Activated CD8-positive, alpha-beta T cell treated with anti-CD3 and anti-CD28 coated beads, Interleukin-2, amount 10 ng/mL, durations not matched to agents 7 days and 5 days (primary cell): ENCODE results near the gene ADSS1. TPM values are rescaled to one million over a fixed set of nuclear protein-coding genes. Genes with fewer than 3 reads are reported as not detected.
A peak's percentile ranks its signal among the peaks of the same experiment; 100 is the strongest.

Experiments used
- ATAC-seq: fragments of 150-1000 bp; cut with Tn5 transposase; one replicate; pipeline ENCODE4 v1.10.0; 2021; ENCODE audit warnings: moderate library complexity
- CTCF ChIA-PET: fragments of 350-600 bp; sonication (Branson Sonifier 250); formaldehyde crosslinking; loops from one replicate; lab custom pipeline; 2021; ENCODE audit warnings: antibody characterized with exemption; lab: Charles Lee
- POLR2A ChIA-PET: fragments of 350-600 bp; sonication (Branson Sonifier 250); formaldehyde crosslinking; loops from one replicate; lab custom pipeline; 2021; ENCODE audit warnings: antibody characterized with exemption; lab: Charles Lee
- DNase-seq: peaks from one replicate; pipeline ENCODE4 v3.0.0-alpha.2; 2020
- H3K27ac Mint-ChIP-seq: one replicate; pipeline ENCODE4 v1.8.0; 2021; ENCODE audit warnings: mild to moderate bottlenecking, mixed read lengths
- H3K27me3 Mint-ChIP-seq: one replicate; pipeline ENCODE4 v1.8.0; 2021; ENCODE audit warnings: low read depth, mixed read lengths
- H3K36me3 Mint-ChIP-seq: one replicate; pipeline ENCODE4 v1.8.0; 2021; ENCODE audit warnings: low read depth, mixed read lengths
- H3K4me1 Mint-ChIP-seq: one replicate; pipeline ENCODE4 v1.8.0; 2021; ENCODE audit warnings: low read depth, mixed read lengths
- H3K4me3 Mint-ChIP-seq: one replicate; pipeline ENCODE4 v1.8.0; 2021; ENCODE audit warnings: mild to moderate bottlenecking, mixed read lengths
- H3K9me3 Mint-ChIP-seq: one replicate; pipeline ENCODE4 v1.8.0; 2022; ENCODE audit warnings: mixed read lengths; ENCODE audit not compliant: insufficient read depth
- total RNA-seq, 2 experiments: library from RNA; stranded (reverse); gene quantifications; one replicate each; pipeline ENCODE4 v1.2.3, GENCODE V29; 2021

ADSS1 gene
- total RNA-seq, 2 experiments from 2014 or later: 1.8 TPM

DNA sequence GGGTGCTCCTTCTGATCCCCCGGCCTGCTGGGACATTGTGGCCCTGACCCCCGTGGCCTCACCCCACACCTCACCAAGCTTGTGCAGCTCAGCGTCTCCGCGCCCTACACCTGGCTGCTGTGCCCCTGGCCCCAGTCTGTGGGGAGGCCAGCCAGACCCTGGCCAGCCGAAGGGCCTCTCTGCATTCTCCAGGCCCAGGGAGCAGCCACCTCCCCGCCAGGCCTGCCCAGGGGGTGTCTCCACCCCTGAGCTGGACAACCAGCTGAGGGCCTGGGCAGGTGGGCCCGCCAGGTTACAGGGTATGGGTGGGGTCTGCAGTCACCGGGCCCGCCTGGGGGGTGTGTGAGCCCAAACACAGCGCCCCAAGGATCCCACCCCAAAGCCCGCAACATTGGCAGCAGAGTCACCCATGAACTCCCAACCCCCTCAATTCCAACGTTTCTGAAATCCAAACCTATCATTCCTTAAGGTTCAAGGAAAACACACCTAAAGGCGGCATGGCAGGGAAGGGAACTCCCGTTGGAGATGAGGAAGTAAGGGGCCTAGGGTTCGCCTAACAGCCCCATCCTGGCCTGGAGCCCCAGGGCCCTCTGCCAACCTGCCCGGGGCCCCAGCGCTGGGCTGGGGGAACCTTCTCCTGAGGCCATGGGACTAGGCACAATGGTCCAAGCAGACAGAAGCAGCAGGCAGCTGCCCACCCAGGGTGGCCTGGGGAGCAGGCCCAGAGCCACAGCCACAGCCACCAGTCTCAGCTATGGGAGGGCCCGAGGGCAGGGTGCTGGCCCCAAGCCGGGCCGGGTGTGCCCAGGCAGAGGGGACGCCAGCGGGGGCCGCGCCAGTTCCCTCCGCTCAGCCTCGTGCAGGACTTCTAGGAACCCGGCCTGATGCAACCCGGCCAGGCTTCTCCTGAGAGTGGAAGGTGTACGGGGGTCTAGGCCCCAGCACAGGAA, 63.0 kb downstream of the ADSS1 start:
- ChIA-PET POLR2A (no interaction called here), CTCF (no interaction called here)
- no peak overlapping the region for H3K4me3 Mint-ChIP-seq
- H3K9me3 Mint-ChIP-seq: no peaks in the 10 kb centered on the region
- H3K27me3 Mint-ChIP-seq: no peaks in the 10 kb centered on the region
- no peak for DNase-seq
- H3K4me1 Mint-ChIP-seq: peaks cover 23% of the 10 kb centered on the region
- no peak for ATAC-seq
- H3K27ac Mint-ChIP-seq: peak overlapping the region; percentile 34
- H3K36me3 Mint-ChIP-seq: peaks cover 10% of the 10 kb centered on the region

DNA sequence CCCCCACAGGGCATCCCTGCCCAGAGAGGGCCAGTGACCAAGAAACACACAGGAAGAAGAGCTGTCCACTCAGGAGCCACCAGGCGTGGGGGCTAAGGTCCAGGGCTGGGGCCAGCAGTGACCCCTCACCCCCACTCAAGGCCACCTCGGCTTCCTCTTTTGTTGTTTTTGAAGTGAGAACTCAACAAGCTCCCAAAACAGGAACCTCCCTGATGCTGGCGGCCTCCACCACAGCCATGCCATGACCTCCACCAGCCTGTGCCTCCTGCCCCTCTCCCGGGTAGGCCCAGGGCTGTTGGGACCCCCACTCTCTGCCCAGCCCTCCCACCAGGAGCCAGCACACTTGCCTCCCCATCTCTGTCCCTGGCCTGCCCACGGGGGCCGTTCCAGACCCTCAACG, 63.7 kb downstream of the ADSS1 start:
- Mint-ChIP-seq H3K27me3 (no peaks in the 10 kb centered on the region), H3K36me3 (peaks cover 10% of the 10 kb centered on the region), H3K9me3 (no peaks in the 10 kb centered on the region), H3K27ac (no peak overlapping the region), H3K4me3 (no peak overlapping the region), H3K4me1 (peaks cover 25% of the 10 kb centered on the region)
- CTCF ChIA-PET: no interaction called here
- no peak for ATAC-seq
- DNase-seq: no peak
- POLR2A ChIA-PET: no interaction called here

DNA sequence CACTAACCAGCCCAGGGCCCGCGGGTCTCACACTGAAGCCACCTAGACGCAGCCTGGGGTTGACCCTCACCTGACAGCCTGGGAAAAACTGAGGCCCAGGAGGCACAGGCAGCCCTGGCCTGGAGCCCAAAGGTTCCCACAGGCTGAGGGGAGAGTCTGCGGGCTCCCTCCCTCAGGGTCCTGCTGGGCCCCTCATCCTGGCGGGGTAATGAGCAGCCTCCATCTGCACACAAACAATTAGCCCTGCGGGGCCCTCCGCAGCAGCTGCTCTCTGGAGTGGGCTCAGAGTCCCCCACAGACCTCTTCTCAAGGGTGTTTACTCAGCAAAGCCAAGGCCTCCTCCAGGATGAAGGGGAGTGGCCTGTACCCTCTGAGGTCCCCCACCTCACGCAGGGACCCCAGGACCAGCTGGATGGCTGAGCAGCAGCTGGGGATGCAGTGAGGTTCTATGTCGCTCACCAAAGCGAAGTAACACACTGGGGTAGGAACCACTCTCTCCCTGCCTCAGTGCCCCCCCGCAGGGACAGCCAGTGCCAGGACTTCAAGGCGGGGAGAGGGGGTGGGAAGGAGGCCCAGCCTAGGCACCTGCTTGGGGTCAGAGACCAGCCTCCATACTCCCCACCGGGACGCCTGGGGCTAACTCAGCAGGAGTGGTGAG, 64.3 kb downstream of the ADSS1 start:
- no peaks in the 10 kb centered on the region for H3K9me3 Mint-ChIP-seq
- H3K27me3 Mint-ChIP-seq: no peaks in the 10 kb centered on the region
- peaks cover 10% of the 10 kb centered on the region for H3K36me3 Mint-ChIP-seq
- no peak overlapping the region for H3K4me3 Mint-ChIP-seq
- peaks cover 30% of the 10 kb centered on the region for H3K4me1 Mint-ChIP-seq
- ChIA-PET CTCF (no interaction called here), POLR2A (no interaction called here)
- ATAC-seq: no peak
- no peak overlapping the region for H3K27ac Mint-ChIP-seq
- DNase-seq: no peak

DNA sequence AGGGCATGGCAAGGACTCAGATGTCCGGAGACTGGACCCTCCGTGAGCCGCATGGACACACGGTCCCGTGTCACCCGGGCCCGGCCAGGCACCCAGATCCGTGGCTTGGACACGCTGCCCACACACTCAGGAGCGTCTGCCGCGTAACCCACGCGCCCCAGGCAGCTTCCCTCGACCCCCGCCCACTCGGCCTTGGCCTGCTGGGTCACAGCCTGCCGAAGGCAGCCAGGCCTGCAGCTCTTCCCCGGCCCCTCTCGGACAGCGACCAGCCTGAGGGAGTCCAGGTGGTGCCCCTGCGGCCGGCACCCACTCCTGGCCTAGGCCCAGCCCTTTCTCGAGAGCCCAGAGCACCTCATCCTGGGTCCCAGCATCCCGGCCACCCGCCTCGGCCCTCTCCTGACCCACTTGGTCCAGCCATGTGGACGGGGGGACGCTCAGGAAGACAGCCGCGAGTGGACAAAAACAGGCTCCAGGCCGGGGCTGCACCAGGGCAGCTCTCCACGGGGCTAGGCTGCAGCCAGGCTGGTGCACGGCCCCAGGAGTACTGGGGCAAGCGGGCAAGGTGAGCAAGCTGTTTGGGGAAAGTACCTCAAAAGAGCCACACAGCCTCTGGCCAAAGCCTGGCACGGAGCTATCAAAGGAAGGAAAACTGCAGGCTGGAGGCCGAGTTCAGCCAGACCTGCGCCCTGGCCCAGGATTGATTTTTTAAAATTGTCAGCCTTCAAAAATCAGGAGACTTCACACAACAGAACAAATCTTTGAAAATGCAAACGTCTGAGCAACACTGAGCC, 65.0 kb downstream of the ADSS1 start:
- Mint-ChIP-seq H3K27me3 (no peaks in the 10 kb centered on the region), H3K4me1 (peaks cover 38% of the 10 kb centered on the region), H3K9me3 (no peaks in the 10 kb centered on the region), H3K4me3 (no peak overlapping the region), H3K36me3 (peaks cover 13% of the 10 kb centered on the region), H3K27ac (no peak overlapping the region)
- ChIA-PET CTCF (no interaction called here), POLR2A (no interaction called here)
- ATAC-seq: no peak
- no peak for DNase-seq

DNA sequence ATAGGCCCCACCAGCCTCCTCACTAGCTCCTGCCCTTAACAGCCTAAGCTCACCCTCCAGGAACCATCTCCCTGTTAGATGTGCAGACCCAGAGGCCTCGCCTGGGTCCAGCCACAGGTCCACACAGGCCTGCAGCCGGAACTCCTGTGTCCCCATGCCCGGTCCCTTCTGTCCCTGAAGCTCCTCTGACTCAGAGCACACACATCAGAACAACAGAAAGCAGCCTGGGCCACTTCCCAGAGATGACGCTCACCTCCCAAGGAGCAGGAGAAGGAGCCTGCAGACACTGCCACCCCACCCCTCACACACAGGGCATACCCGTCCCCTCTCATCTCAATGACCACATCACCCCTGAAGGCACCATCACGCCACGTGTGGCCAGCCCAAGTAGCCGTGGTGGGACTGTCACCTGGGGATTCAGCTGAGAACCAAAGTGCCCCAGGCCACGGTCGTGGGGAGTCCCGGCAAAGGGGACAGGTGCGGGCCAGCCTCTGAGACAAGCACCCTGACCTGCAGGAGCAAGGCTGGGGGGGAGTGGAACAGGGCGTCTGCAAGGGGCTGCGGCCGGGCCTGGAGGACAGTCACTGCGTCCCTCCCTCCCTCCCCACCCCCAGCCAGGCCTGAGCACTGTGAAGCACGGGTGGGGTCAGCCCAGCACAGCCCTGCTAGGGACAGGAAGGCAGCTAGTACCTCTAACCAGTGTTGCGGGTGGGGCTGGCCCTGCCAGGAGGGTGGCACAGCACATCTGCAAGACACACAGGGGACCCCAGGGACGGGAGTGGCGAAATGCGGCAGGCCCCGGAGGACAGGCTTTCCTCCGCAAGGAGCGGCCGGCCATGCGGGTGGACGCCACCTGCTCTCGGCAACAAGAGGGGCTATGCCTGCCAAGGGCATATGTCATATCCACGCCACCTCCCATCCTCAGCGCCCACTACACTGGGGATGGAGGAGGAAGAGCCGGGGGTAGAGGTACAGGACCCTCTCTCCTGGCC, 66.0 kb downstream of the ADSS1 start:
- ChIA-PET CTCF (no interaction called here), POLR2A (no interaction called here)
- H3K27ac Mint-ChIP-seq: no peak overlapping the region
- ATAC-seq (no peak), DNase-seq (no peak)
- H3K27me3 Mint-ChIP-seq: no peaks in the 10 kb centered on the region
- no peaks in the 10 kb centered on the region for H3K9me3 Mint-ChIP-seq
- H3K4me3 Mint-ChIP-seq: no peak overlapping the region
- peaks cover 45% of the 10 kb centered on the region for H3K4me1 Mint-ChIP-seq
- H3K36me3 Mint-ChIP-seq: peaks cover 18% of the 10 kb centered on the region

DNA sequence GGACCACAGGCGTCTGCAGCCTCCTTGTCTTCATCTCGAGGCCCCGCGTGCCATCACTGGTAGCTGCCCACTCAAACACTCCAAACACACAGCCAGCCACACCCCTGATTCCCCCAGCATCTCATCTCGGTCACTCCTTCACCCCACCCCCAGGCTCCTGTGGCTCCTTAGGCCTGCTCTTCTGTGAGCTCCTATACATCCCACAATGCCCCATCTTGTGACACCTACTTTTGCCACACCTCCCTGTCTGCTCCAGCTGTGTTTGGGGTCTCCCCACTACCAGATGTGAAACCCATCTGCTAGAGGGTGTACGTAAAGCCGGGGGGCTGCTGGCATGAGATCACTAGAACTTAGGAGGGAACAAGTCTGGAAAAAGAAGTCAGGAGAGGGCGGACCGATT, 67.4 kb downstream of the ADSS1 start:
- Mint-ChIP-seq H3K4me1 (peaks cover 45% of the 10 kb centered on the region), H3K36me3 (peaks cover 18% of the 10 kb centered on the region), H3K27ac (no peak overlapping the region), H3K27me3 (no peaks in the 10 kb centered on the region), H3K4me3 (no peak overlapping the region), H3K9me3 (no peaks in the 10 kb centered on the region)
- ChIA-PET POLR2A (interaction anchor here (0.8 kb wide), 1 partner anchor 10 kb away, joined by 4 read pairs; no protein-coding TSS in a partner anchor), CTCF (interaction anchor here (0.9 to 1.4 kb wide), 3 partner anchors 21 to 34 kb away, joined by 3 to 5 read pairs (median 4); no protein-coding TSS in a partner anchor)
- DNase-seq: no peak
- ATAC-seq: no peak

DNA sequence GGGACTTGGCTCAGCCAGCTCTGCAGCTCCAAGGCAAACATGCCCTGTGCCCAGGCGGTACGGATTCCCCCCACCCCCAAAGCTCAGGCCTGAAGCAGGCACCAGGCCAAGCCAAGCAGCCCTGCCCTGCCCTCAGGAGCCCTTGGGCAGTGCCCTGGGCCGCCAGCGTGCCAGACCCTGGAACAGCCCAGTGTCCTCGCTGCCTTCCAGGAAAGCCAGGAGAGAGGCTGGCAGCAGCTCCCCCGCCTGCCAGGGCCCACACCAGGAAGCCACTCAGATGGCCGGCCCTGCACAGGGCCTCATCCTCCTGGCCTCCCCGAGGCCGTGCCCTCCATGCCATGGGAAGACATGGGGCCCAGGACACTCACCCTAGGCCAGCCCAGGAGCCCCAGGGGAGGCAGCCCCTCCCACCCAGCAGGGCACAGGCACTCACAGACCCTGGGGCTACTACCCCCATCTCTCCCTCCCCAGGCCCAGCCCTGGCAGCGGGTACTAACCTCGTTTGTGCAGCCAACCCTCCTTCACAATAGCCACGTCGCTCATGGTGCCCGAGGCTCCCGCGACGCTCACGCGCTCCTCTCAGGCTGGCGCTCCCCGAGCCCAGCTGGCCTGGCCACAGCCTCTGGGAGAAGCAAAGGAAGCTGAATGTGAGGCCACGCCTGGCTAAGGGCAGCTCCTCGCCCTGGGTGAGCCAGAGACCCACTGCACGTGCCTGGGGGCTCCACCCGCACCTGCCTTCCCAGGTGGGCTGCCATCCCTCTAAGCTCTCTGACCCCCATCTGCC, 68.3 kb downstream of the ADSS1 start:
- no peaks in the 10 kb centered on the region for H3K9me3 Mint-ChIP-seq
- ChIA-PET CTCF (interaction anchor here (0.6 to 1.4 kb wide), 4 partner anchors 22 to 34 kb away, joined by 3 to 5 read pairs (median 3); no protein-coding TSS in a partner anchor), POLR2A (interaction anchor here (0.8 kb wide), 1 partner anchor 11 kb away, joined by 4 read pairs; no protein-coding TSS in a partner anchor)
- H3K27me3 Mint-ChIP-seq: no peaks in the 10 kb centered on the region
- ATAC-seq (no peak), DNase-seq (no peak)
- no peak overlapping the region for H3K27ac Mint-ChIP-seq
- H3K4me1 Mint-ChIP-seq: peaks cover 41% of the 10 kb centered on the region
- H3K4me3 Mint-ChIP-seq: no peak overlapping the region
- peaks cover 18% of the 10 kb centered on the region for H3K36me3 Mint-ChIP-seq

DNA sequence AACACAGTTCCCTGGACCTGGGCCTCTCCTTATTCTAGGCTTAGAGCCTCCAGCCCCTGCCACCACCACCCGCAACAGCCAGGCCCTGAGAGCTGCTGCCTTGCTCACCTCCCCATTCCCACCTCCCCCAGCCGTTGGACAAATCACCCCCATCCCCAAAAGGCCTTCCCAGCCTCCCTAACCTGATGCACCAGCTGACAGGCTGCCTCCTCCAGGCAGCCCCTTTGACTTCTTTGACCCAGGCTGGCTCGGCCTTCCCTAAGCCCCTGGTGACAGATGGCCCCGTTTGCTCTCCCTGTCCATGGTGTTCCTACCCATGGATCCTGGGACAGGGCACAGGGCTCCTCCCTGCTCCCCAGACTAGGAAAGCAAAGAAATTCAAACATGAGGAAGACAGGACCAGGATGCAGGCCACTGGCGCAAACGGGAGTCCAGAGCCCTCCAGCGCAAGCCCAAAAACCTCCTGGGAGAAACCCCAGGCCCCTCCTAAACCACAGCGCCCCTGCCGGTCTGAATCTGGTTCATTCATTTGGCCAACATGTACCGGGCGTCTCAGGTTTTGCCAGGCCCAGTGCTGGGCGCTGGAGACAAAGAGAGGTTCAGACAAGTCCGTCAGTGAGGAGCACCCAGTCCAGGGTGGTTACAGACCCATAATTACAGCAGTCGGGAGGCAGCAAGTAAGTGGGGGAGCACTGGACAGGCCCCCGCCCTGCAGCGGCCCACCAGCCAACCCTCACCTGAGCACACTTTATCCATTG, 69.1 kb downstream of the ADSS1 start:
- ChIA-PET POLR2A (no interaction called here), CTCF (interaction anchor here (0.6 to 2.2 kb wide), 3 partner anchors 23 to 26 kb away, joined by 3 to 7 read pairs (median 3); no protein-coding TSS in a partner anchor)
- H3K4me3 Mint-ChIP-seq: peak overlapping the region; percentile 94
- H3K9me3 Mint-ChIP-seq: no peaks in the 10 kb centered on the region
- DNase-seq: no peak
- no peaks in the 10 kb centered on the region for H3K27me3 Mint-ChIP-seq
- H3K36me3 Mint-ChIP-seq: peaks cover 18% of the 10 kb centered on the region
- no peak for ATAC-seq
- H3K27ac Mint-ChIP-seq: peak overlapping the region; percentile 82
- H3K4me1 Mint-ChIP-seq: peaks cover 37% of the 10 kb centered on the region

DNA sequence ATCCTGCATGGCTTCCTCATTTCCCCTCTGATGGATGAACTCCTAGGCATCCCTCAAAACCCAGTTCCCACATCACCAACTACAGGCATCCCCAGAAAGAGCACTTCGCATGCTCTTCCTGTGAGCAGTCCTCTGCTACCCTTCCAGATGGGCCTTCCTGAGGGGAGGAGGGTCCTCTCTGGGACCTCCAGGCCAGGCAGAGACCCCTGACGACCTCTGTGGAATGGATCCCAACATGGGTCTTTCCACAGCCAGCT, 69.6 kb downstream of the ADSS1 start:
- ChIA-PET POLR2A (no interaction called here), CTCF (interaction anchor here (2.2 kb wide), 1 partner anchor 23 kb away, joined by 7 read pairs; no protein-coding TSS in a partner anchor)
- Mint-ChIP-seq H3K36me3 (peaks cover 18% of the 10 kb centered on the region), H3K9me3 (no peaks in the 10 kb centered on the region), H3K4me3 (peak overlapping the region; percentile 94), H3K4me1 (peaks cover 37% of the 10 kb centered on the region), H3K27ac (peak overlapping the region; percentile 82), H3K27me3 (peaks cover 5% of the 10 kb centered on the region)
- DNase-seq (no peak), ATAC-seq (no peak)
